Stimulated activated CD8-positive, alpha-beta memory T cell treated with anti-CD3 and anti-CD28 coated beads, Interleukin-15, amount 100 ng/mL, for 4 hours (primary cell): ENCODE data around the gene TTLL8.
"Not testable (repeated sequence)": the region's sequence is repeated elsewhere in the genome, so short reads cannot be mapped to it uniquely, and the experiment has no call there.

ENCODE experiments used
- DNase-seq, 2 donors: peaks; one replicate each; pipeline ENCODE4 v3.0.0-alpha.2; 2020; ENCODE audit warnings: low read depth in 2 of 2

Gene TTLL8

GRCh38 chr22:50058061-50058905 is at the start of gene TTLL8:
Gene TTLL8 (minus strand): TSS chr22:50058298.
- no peak for DNase-seq

GRCh38 chr22:50107529-50107928 is 49.4 kb upstream of the TTLL8 start:
- no peak for DNase-seq

- no peak for DNase-seq
Observed at GRCh38 chr22:50105208-50106100, 47.4 kb upstream of the TTLL8 start.

GRCh38 chr22:50104141-50104544 is 46.0 kb upstream of the TTLL8 start:
- no peak for DNase-seq

- no peak for DNase-seq
Observed at GRCh38 chr22:50102946-50103345, 44.8 kb upstream of the TTLL8 start.

GRCh38 chr22:50101870-50102565 is 43.9 kb upstream of the TTLL8 start:
- DNase-seq: no peak

GRCh38 chr22:50098052-50098451 is 40.0 kb upstream of the TTLL8 start:
- no peak for DNase-seq

GRCh38 chr22:50092342-50092741 is 34.2 kb upstream of the TTLL8 start:
- DNase-seq: no peak

GRCh38 chr22:50091092-50091768 is 33.1 kb upstream of the TTLL8 start:
- DNase-seq: no peak

GRCh38 chr22:50090412-50090714 is 32.3 kb upstream of the TTLL8 start:
- DNase-seq: no peak

- DNase-seq: no peak
Observed at GRCh38 chr22:50089682-50090411, 31.7 kb upstream of the TTLL8 start, which contains the start of gene MOV10L1. Gene MOV10L1 (plus strand): TSS chr22:50090006. CDS start chr22:50090089, 83 bp downstream.

GRCh38 chr22:50089231-50089630 is 31.1 kb upstream of the TTLL8 start:
- no peak for DNase-seq

GRCh38 chr22:50088096-50088495 is 30.0 kb upstream of the TTLL8 start:
- DNase-seq: no peak

GRCh38 chr22:50087646-50088045 is 29.5 kb upstream of the TTLL8 start:
- DNase-seq: no peak

GRCh38 chr22:50086975-50087374 is 28.9 kb upstream of the TTLL8 start:
- not testable (repeated sequence) for DNase-seq

GRCh38 chr22:50086526-50086925 is 28.4 kb upstream of the TTLL8 start:
- no peak for DNase-seq

- DNase-seq: no peak
Observed at GRCh38 chr22:50085211-50085972, 27.3 kb upstream of the TTLL8 start, which contains the start of gene MLC1. Gene MLC1 (minus strand): TSS chr22:50085426. CDS start chr22:50084902, 524 bp downstream.

- DNase-seq: no peak
Observed at GRCh38 chr22:50084614-50085021, 26.5 kb upstream of the TTLL8 start.

- no peak for DNase-seq
Observed at GRCh38 chr22:50084080-50084477, 26.0 kb upstream of the TTLL8 start.

- no peak for DNase-seq
Observed at GRCh38 chr22:50083462-50084079, 25.5 kb upstream of the TTLL8 start.
